ENCODE results near the gene CHRD. TPM values are rescaled to one million over a fixed set of nuclear protein-coding genes. Genes with fewer than 3 reads are reported as not detected.

CHRD gene
- total and polyA plus RNA-seq, 7 donors = 0.23 to 16.3 (median 5.7) TPM

DNA sequence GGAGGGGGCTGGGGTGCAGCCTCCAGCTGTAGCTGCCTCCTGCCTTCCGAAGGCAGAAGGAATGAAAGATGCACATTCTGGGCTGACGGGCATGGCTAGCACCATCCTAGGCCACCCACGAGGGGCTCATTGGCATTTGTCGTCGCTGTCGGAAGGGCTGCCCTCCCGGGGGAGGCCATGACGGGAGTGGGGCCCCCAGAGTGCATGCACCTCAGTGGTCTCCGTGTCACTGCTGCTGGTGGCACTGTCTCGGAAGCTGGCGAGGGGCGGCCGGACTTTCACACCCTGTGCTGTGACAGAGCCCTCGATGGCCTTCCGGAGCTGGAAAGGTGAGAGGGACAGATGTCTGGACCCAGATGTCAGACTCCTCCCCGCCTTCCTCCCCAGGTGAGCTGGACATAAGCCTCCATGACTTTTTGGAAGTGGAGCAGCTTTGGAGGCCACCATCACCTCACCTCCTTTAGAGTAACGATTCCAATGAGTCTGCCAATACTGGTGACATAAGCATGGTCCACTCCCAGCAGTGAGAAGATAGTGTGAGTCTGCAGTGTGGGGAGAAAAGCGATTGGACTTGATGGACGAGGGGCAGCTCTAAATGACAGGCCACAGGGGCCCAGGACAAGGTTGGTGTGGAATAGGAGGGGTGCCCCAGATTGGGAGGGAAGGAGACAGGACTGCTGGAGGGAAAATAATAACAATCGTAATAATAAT lies 33.2 kb upstream of the CHRD start:
- TF ChIP-seq POLR2AphosphoS5 (IDR thresholded peaks at IDR 0.05) = no peak

GRCh38 chr3:184347321-184348056 lies 32.4 kb upstream of the CHRD start:
- no peak for DNase-seq
- Histone ChIP-seq H3K4me3 (no peak overlapping the region), H3K27me3 (no peaks in the 10 kb centered on the region), H3K27ac (no peak overlapping the region), H3K9me3 (no peaks in the 10 kb centered on the region), H3K4me1 (peaks cover 0 to 20% (median 4%) of the 10 kb centered on the region in 4 donors), H3K36me3 (peaks cover 17 to 31% (median 26%) of the 10 kb centered on the region in 4 donors)
- intact Hi-C loops (cut with DNase I) = no loop called here
- TF ChIP-seq POLR2AphosphoS5 (IDR thresholded peaks at IDR 0.05) (peak in 1 of 4 donors; percentile 6), EP300 (IDR thresholded peaks at IDR 0.05) (no peak)
- 75 to 87% methylated on average over 12 of the region's 12 CpGs for WGBS, 2 donors

More for the DNA sequence above, 33.2 kb upstream of the CHRD start:
- Histone ChIP-seq H3K36me3 (peaks cover 25 to 40% (median 35%) of the 10 kb centered on the region in 4 donors), H3K4me3 (no peak overlapping the region), H3K27ac (peak overlapping the region in 1 of 4 donors; percentile 17), H3K9me3 (no peaks in the 10 kb centered on the region), H3K27me3 (no peaks in the 10 kb centered on the region), H3K4me1 (peaks cover 0 to 20% (median 4%) of the 10 kb centered on the region in 4 donors)
- intact Hi-C loops (cut with DNase I) = no loop called here
- no peak for DNase-seq
- 93 to 95% methylated on average over 20 of the region's 20 CpGs for WGBS, 2 donors

- WGBS, 2 donors = 83 to 89% methylated on average over 4 of the region's 4 CpGs
- Histone ChIP-seq H3K27me3 (no peaks in the 10 kb centered on the region), H3K4me3 (no peak overlapping the region), H3K4me1 (peaks cover 0 to 20% (median 4%) of the 10 kb centered on the region in 4 donors), H3K9me3 (no peaks in the 10 kb centered on the region), H3K27ac (no peak overlapping the region), H3K36me3 (peaks cover 11 to 26% (median 22%) of the 10 kb centered on the region in 4 donors)
- TF ChIP-seq POLR2AphosphoS5 (IDR thresholded peaks at IDR 0.05) (no peak), POLR2A (IDR thresholded peaks at IDR 0.05) (no peak), EP300 (IDR thresholded peaks at IDR 0.05) (no peak)
- TF ChIP-seq, protein P1, sequence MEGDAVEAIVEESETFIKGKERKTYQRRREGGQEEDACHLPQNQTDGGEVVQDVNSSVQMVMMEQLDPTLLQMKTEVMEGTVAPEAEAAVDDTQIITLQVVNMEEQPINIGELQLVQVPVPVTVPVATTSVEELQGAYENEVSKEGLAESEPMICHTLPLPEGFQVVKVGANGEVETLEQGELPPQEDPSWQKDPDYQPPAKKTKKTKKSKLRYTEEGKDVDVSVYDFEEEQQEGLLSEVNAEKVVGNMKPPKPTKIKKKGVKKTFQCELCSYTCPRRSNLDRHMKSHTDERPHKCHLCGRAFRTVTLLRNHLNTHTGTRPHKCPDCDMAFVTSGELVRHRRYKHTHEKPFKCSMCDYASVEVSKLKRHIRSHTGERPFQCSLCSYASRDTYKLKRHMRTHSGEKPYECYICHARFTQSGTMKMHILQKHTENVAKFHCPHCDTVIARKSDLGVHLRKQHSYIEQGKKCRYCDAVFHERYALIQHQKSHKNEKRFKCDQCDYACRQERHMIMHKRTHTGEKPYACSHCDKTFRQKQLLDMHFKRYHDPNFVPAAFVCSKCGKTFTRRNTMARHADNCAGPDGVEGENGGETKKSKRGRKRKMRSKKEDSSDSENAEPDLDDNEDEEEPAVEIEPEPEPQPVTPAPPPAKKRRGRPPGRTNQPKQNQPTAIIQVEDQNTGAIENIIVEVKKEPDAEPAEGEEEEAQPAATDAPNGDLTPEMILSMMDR (IDR thresholded peaks at IDR 0.05) = no peak
- intact Hi-C loops (cut with DNase I) = no loop called here
- no peak for DNase-seq
These were observed 31.8 kb upstream of the CHRD start for GRCh38 chr3:184348057-184348382.

GRCh38 chr3:184349563-184350470 lies 30.0 kb upstream of the CHRD start:
- intact Hi-C loops (cut with DNase I) = no loop called here
- Histone ChIP-seq H3K27me3 (no peaks in the 10 kb centered on the region), H3K4me3 (no peak overlapping the region), H3K9me3 (no peaks in the 10 kb centered on the region), H3K27ac (no peak overlapping the region), H3K36me3 (peaks cover 3 to 13% (median 6%) of the 10 kb centered on the region in 4 donors), H3K4me1 (peaks cover 0 to 25% (median 6%) of the 10 kb centered on the region in 4 donors)
- TF ChIP-seq POLR2AphosphoS5 (IDR thresholded peaks at IDR 0.05) (no peak), EP300 (IDR thresholded peaks at IDR 0.05) (no peak), POLR2A (IDR thresholded peaks at IDR 0.05) (no peak)
- TF ChIP-seq, protein P1 (IDR thresholded peaks at IDR 0.05) = no peak
- 94% methylated on average over 10 of the region's 10 CpGs for WGBS, 2 donors
- DNase-seq = no peak

GRCh38 chr3:184350618-184351017 lies 29.2 kb upstream of the CHRD start:
- H3K36me3 ChIP-seq = peaks cover 0 to 9% (median 4%) of the 10 kb centered on the region in 4 donors
- no peaks in the 10 kb centered on the region for H3K27me3 ChIP-seq
- intact Hi-C loops (cut with DNase I) = no loop called here
- H3K4me3 ChIP-seq = no peak overlapping the region
- no peaks in the 10 kb centered on the region for H3K9me3 ChIP-seq
- no peak overlapping the region for H3K27ac ChIP-seq
- H3K4me1 ChIP-seq = peaks cover 0 to 20% (median 4%) of the 10 kb centered on the region in 4 donors
- TF ChIP-seq POLR2AphosphoS5 (IDR thresholded peaks at IDR 0.05) (no peak), EP300 (IDR thresholded peaks at IDR 0.05) (no peak), POLR2A (IDR thresholded peaks at IDR 0.05) (no peak)
- TF ChIP-seq, protein P1 (IDR thresholded peaks at IDR 0.05) = no peak
- 96 to 97% methylated on average over 6 of the region's 6 CpGs for WGBS, 2 donors
- DNase-seq = no peak
